Left kidney (tissue), 2 donors: ENCODE measurements around the gene TM2D3. TPM values are rescaled to one million over a fixed set of nuclear protein-coding genes. Genes with fewer than 3 reads are reported as not detected.

Experiments
- DNase-seq: peaks from one replicate; pipeline ENCODE4 v3.0.0-alpha.2; 2013
- polyA plus RNA-seq: library from polyadenylated mRNA; unstranded; fragments of 120-200 nt; gene quantifications from one replicate; pipeline ENCODE4 v1.2.1, GENCODE V29; 2013; ENCODE audit not compliant: insufficient read length

TM2D3 gene
- polyA plus RNA-seq, 1 donor, result 66.0 TPM

- no peak for DNase-seq
Observed at GRCh38 chr15:101607108-101607507, 45.1 kb downstream of the TM2D3 start.

GRCh38 chr15:101604124-101604874 is 47.9 kb downstream of the TM2D3 start:
- DNase-seq, result no peak

GRCh38 chr15:101602801-101603200 is 49.4 kb downstream of the TM2D3 start:
- DNase-seq, result no peak

GRCh38 chr15:101600035-101600434 is 52.1 kb downstream of the TM2D3 start:
- no peak for DNase-seq

- no peak for DNase-seq
Observed at GRCh38 chr15:101599091-101599490, 53.1 kb downstream of the TM2D3 start.

- DNase-seq, result no peak
Observed at GRCh38 chr15:101597360-101597928, 54.7 kb downstream of the TM2D3 start.

- no peak for DNase-seq
Observed at GRCh38 chr15:101596633-101597032, 55.5 kb downstream of the TM2D3 start.

Other genes with a start within 250 kb of the TM2D3 start
- 7.0 TPM for gene PCSK6, start 162.7 kb downstream of the TM2D3 start, polyA plus RNA-seq
- gene TARS3, start 72.1 kb upstream of the TM2D3 start, polyA plus RNA-seq, result 24.3 TPM
- not detected for gene OR4F6, start 151.1 kb upstream of the TM2D3 start, polyA plus RNA-seq
- not detected for gene OR4F15, start 159.8 kb upstream of the TM2D3 start, polyA plus RNA-seq